Transverse colon (tissue), 4 donors: ENCODE measurements around the gene MC4R.

Experiments used
- CTCF ChIP-seq, 5 experiments: fragments of 200-600 bp in 3 of 5; fragments of 450-650 bp in 2 of 5; sonication (generic) in 3 of 5; IDR thresholded peaks; 1 replicate in 2 of 5; 2 replicates in 3 of 5; pipeline ENCODE4 v1.5.1; 2016 to 2017; ENCODE audit warnings: antibody characterized with exemption in 5 of 5, inconsistent platforms in 3 of 5, mild to moderate bottlenecking in 2 of 5, moderate library complexity in 1 of 5
- EP300 ChIP-seq: sonication (generic); formaldehyde crosslinking; IDR thresholded peaks from one replicate; pipeline ENCODE4 v1.6.1; 2017; ENCODE audit warnings: antibody characterized with exemption, low read depth
- POLR2A ChIP-seq: fragments of 450-650 bp; IDR thresholded peaks from one replicate; pipeline ENCODE4 v1.6.1; 2016; ENCODE audit warnings: antibody characterized with exemption, mild to moderate bottlenecking, moderate library complexity
- POLR2AphosphoS5 ChIP-seq, 3 donors: sonication (generic); formaldehyde crosslinking; IDR thresholded peaks; one replicate each; pipeline ENCODE4 v1.6.1; 2016; ENCODE audit warnings: antibody characterized with exemption in 3 of 3

GRCh38 chr18:60404486-60405085, 32.0 kb upstream of the MC4R start:
- TF ChIP-seq EP300 (no peak), CTCF (IDR thresholded peaks at IDR 0.05) (no peak), POLR2A (no peak), POLR2AphosphoS5 (IDR thresholded peaks at IDR 0.05) (no peak)
